IMR-90 (cell line): ENCODE data around the gene KDM4F. TPM values are rescaled to one million over a fixed set of nuclear protein-coding genes. Genes with fewer than 3 reads are reported as not detected.

Experiments
- ATAC-seq: fragments of 200-7000 bp; cut with Tn5 transposase; 2 replicates; pipeline ENCODE4 v1.9.1; 2020; ENCODE audit warnings: low read depth, mild to moderate bottlenecking, moderate library complexity
- BruUV-seq: library from RNA; stranded (reverse); fragments of 400-500 nt; replicated peaks from 2 replicates; lab custom pipeline; 2021; lab: Mats Ljungman, UMichigan
- CTCF ChIA-PET: fragments of 300-600 bp; formaldehyde crosslinking; extraction: SDS; loops from one replicate; lab custom pipeline; 2021; ENCODE audit warnings: antibody characterized with exemption; lab: Yijun Ruan, JAX
- POLR2A ChIA-PET: fragments of 300-600 bp; sonication (Branson Sonifier 250); formaldehyde crosslinking; loops from one replicate; lab custom pipeline; 2022; ENCODE audit warnings: antibody characterized with exemption; ENCODE audit not compliant: unreplicated experiment; lab: Charles Lee
- DNase-seq: peaks from one replicate; pipeline ENCODE4 v3.0.0; 2013
- H2AFZ ChIP-seq: replicated peaks from 2 replicates; pipeline ENCODE3; 2013; ENCODE audit warnings: low read length, mild to moderate bottlenecking; ENCODE audit not compliant: poor library complexity
- H2AK5ac ChIP-seq: 2 replicates; pipeline ENCODE4 v1.6.1; 2013; ENCODE audit warnings: low read depth, low read length, inconsistent platforms
- H2AK9ac ChIP-seq: replicated peaks from 2 replicates; pipeline ENCODE3; 2013; ENCODE audit warnings: mild to moderate bottlenecking, low read depth, low read length, moderate library complexity; ENCODE audit not compliant: poor library complexity
- H2BK120ac ChIP-seq: 2 replicates; pipeline ENCODE4 v1.6.1; 2013; ENCODE audit warnings: low read depth, low read length, inconsistent platforms
- H2BK15ac ChIP-seq: 3 replicates; pipeline ENCODE4 v1.6.1; 2013; ENCODE audit warnings: low read depth, low read length, inconsistent platforms
- H2BK20ac ChIP-seq: 2 replicates; pipeline ENCODE4 v1.6.1; 2013; ENCODE audit warnings: low read depth, mild to moderate bottlenecking, inconsistent platforms, low read length, moderate library complexity
- H2BK5ac ChIP-seq: 2 replicates; pipeline ENCODE4 v1.6.1; 2013; ENCODE audit warnings: mild to moderate bottlenecking, low read depth, low read length, inconsistent platforms; ENCODE audit not compliant: poor library complexity, severe bottlenecking
- H3K14ac ChIP-seq: replicated peaks from 2 replicates; pipeline ENCODE4 v1.6.1; 2013; ENCODE audit warnings: low read depth, low read length, inconsistent platforms
- H3K18ac ChIP-seq: 2 replicates; pipeline ENCODE4 v1.6.1; 2013; ENCODE audit warnings: low read depth, low read length, control low read depth
- H3K23ac ChIP-seq: 2 replicates; pipeline ENCODE4 v1.6.1; 2013; ENCODE audit warnings: low read depth, low read length, inconsistent platforms
- H3K27ac ChIP-seq: 2 replicates; pipeline ENCODE4 v1.5.1; 2013; ENCODE audit warnings: mild to moderate bottlenecking, control low read depth, low read length; ENCODE audit not compliant: insufficient read depth
- H3K27me3 ChIP-seq: 2 replicates; pipeline ENCODE4 v1.6.1; 2013; ENCODE audit warnings: low read length; ENCODE audit not compliant: control insufficient read depth, insufficient read depth
- H3K36me3 ChIP-seq: 2 replicates; pipeline ENCODE4 v1.6.1; 2013; ENCODE audit warnings: low read length, mixed read lengths; ENCODE audit not compliant: control insufficient read depth, insufficient read depth
- H3K4ac ChIP-seq: 2 replicates; pipeline ENCODE4 v1.6.1; 2013; ENCODE audit warnings: low read depth, low read length, inconsistent platforms
- H3K4me1 ChIP-seq: 2 replicates; pipeline ENCODE4 v1.6.1; 2013; ENCODE audit warnings: low read length, mixed read lengths; ENCODE audit not compliant: control insufficient read depth, insufficient read depth
- H3K4me2 ChIP-seq: 2 replicates; pipeline ENCODE4 v1.6.1; 2013; ENCODE audit warnings: low read depth, mild to moderate bottlenecking, control low read depth, low read length, moderate library complexity
- H3K4me3 ChIP-seq: 2 replicates; pipeline ENCODE4 v1.5.1; 2013; ENCODE audit warnings: low read depth, mild to moderate bottlenecking, control low read depth, low read length, moderate library complexity; ENCODE audit not compliant: insufficient read depth
- H3K56ac ChIP-seq: 2 replicates; pipeline ENCODE4 v1.6.1; 2013; ENCODE audit warnings: low read length, inconsistent platforms; ENCODE audit not compliant: insufficient read depth; ENCODE audit errors: extremely low read depth
- H3K79me1 ChIP-seq, 2 experiments: 2 replicates each; pipeline ENCODE4 v1.6.1; 2013; ENCODE audit warnings: low read length in 2 of 2, inconsistent platforms in 1 of 2, low read depth in 1 of 2
- H3K9ac ChIP-seq: 2 replicates; pipeline ENCODE4 v1.6.1; 2013; ENCODE audit warnings: low read depth, low read length, control low read depth
- H3K9me1 ChIP-seq: 2 replicates; pipeline ENCODE4 v1.6.1; 2013; ENCODE audit warnings: low read length, inconsistent platforms; ENCODE audit not compliant: insufficient read depth
- H3K9me3 ChIP-seq: 2 replicates; pipeline ENCODE4 v1.6.1; 2013; ENCODE audit warnings: low read length; ENCODE audit not compliant: control insufficient read depth, insufficient read depth
- H4K20me1 ChIP-seq: 2 replicates; pipeline ENCODE4 v1.6.1; 2013; ENCODE audit warnings: low read length, inconsistent platforms; ENCODE audit not compliant: insufficient read depth
- H4K5ac ChIP-seq: 2 replicates; pipeline ENCODE4 v1.6.1; 2013; ENCODE audit warnings: mild to moderate bottlenecking, low read depth, low read length, control low read depth
- H4K8ac ChIP-seq, 2 experiments: 2 replicates each; pipeline ENCODE4 v1.6.1; 2013; ENCODE audit warnings: low read depth in 2 of 2, low read length in 2 of 2, control low read depth in 1 of 2, inconsistent platforms in 1 of 2
- H4K91ac ChIP-seq: 2 replicates; pipeline ENCODE4 v1.6.1; 2013; ENCODE audit warnings: low read depth, low read length, inconsistent platforms; ENCODE audit not compliant: insufficient read depth
- CTCF ChIP-seq: conservative IDR thresholded peaks from 2 replicates; pipeline ENCODE4 v1.5.1; 2012; ENCODE audit warnings: mild to moderate bottlenecking, low read depth, low read length, improper control_type of control experiment
- ELK1 ChIP-seq: fragments of 150-350 bp; IDR thresholded peaks from 2 replicates; pipeline ENCODE4 v1.6.1; 2016; ENCODE audit warnings: low read depth, mild to moderate bottlenecking, low read length, moderate library complexity, borderline replicate concordance
- MAFK ChIP-seq: IDR thresholded peaks from 2 replicates; pipeline ENCODE4 v1.6.1; 2012; ENCODE audit warnings: low read depth, low read length, improper control_type of control experiment
- WGBS, 2 experiments: methylation state at CpG; one replicate each; pipeline versions ENCODE4 v1.1.5 to v1.1.7; 2013; ENCODE audit warnings: missing lambda C conversion rate in 2 of 2; ENCODE audit not compliant: insufficient read length in 1 of 2; ENCODE audit errors: extremely low coverage in 2 of 2; 5-methylcytosine and 5-hydroxymethylcytosine counted together
- dilution Hi-C: fragments of 300-500 bp; cut with HindIII; formaldehyde crosslinking; loops from one replicate; pipeline ENCODE4 v1.14.3; 2018; ENCODE audit warnings: low sequenced_read_pairs; ENCODE audit not compliant: unreplicated experiment
- in situ Hi-C: fragments of 300-500 bp; cut with MboI; formaldehyde crosslinking; loops from 3 replicates; pipeline ENCODE4 v1.14.3; 2019; ENCODE audit warnings: low sequenced_read_pairs, inconsistent platforms, mixed read lengths
- intact Hi-C: fragments of 100-400 bp; cut with micrococcal nuclease; formaldehyde crosslinking; loops from 2 replicates; pipeline ENCODE4 v1.10.0; 2022
- polyA plus RNA-seq, 3 experiments: library from polyadenylated mRNA; depleted of rRNA; stranded (reverse); fragments of >200 nt; gene quantifications; 2 replicates each; pipeline ENCODE4 v1.2.3, GENCODE V29; 2012; ENCODE audit warnings: low replicate concordance in 1 of 3
- total RNA-seq: library from RNA; depleted of rRNA; stranded (reverse); fragments of >200 nt; gene quantifications from 2 replicates; pipeline ENCODE4 v1.2.3, GENCODE V29; 2012

Gene KDM4F
- total and polyA plus RNA-seq, 2 of the 4 experiments (the other 2 are of a cell fraction), result not detected

GRCh38 chr11:95092549-95093324, 43.5 kb downstream of the KDM4F start:
- DNase-seq, result peak; percentile 49
- no peaks in the 10 kb centered on the region for H3K27me3 ChIP-seq
- H3K14ac ChIP-seq, result no peak overlapping the region
- no peak overlapping the region for H2BK20ac ChIP-seq
- peak overlapping the region; percentile 39 for H2AK9ac ChIP-seq
- ChIA-PET CTCF (interaction anchor here (0.6 kb wide), 1 partner anchor 12 kb away, joined by 4 read pairs; no protein-coding TSS in a partner anchor), POLR2A (no interaction called here)
- intact Hi-C loops (no loop called here), dilution Hi-C loops (no loop called here), in situ Hi-C loops (no loop called here)
- H3K4me1 ChIP-seq, result peaks cover 6% of the 10 kb centered on the region
- H4K20me1 ChIP-seq, result no peaks in the 10 kb centered on the region
- no peak overlapping the region for H4K5ac ChIP-seq
- H2BK15ac ChIP-seq, result 0 out of 3 replicates have a peak overlapping the region, but pooled peaks have one; percentile 50
- no peak overlapping the region for H3K23ac ChIP-seq
- H3K27ac ChIP-seq, result no peak overlapping the region
- no peak overlapping the region for H4K8ac ChIP-seq
- H3K56ac ChIP-seq, result peak overlapping the region; percentile 19; the same call in 1 of the 2 replicates
- no peak for ATAC-seq
- H2BK120ac ChIP-seq, result 0 out of 2 replicates have a peak overlapping the region, but pooled peaks have one; percentile 1
- no peak overlapping the region for H3K9ac ChIP-seq
- TF ChIP-seq ELK1 (no peak), MAFK (peak; percentile 20; the same call in 1 of the 2 replicates), CTCF (peak; percentile 35)
- H3K4me3 ChIP-seq, result no peak overlapping the region
- H3K9me1 ChIP-seq, result peaks cover 11% of the 10 kb centered on the region; the same call in 1 of the 2 replicates
- H2AFZ ChIP-seq, result peak overlapping the region; percentile 29
- peak overlapping the region; percentile 16; the same call in 1 of the 2 replicates for H3K4ac ChIP-seq
- BruUV-seq, result no TSS peak
- peak overlapping the region; percentile 15; the same call in 1 of the 2 replicates for H2AK5ac ChIP-seq
- no peak overlapping the region for H3K18ac ChIP-seq
- H4K91ac ChIP-seq, result no peak overlapping the region; the same call in 1 of the 2 replicates
- no peaks in the 10 kb centered on the region for H3K9me3 ChIP-seq
- no CpG with 5 or more reads among the region's 5 CpGs for WGBS, 2 experiments
- peak overlapping the region; percentile 30; the same call in 1 of the 2 replicates for H3K4me2 ChIP-seq
- H3K79me1 ChIP-seq, result peaks cover 4 to 6% of the 10 kb centered on the region in 2 experiments; a peak in 1 of 4 replicates
- peak overlapping the region; percentile 34 for H2BK5ac ChIP-seq
- no peaks in the 10 kb centered on the region for H3K36me3 ChIP-seq
